HCT116 (cell line): ENCODE results near the gene ANXA5. TPM values are rescaled to one million over a fixed set of nuclear protein-coding genes. Genes with fewer than 3 reads are reported as not detected.

Experiments used
- ATAC-seq: fragments of 200-7000 bp; cut with Tn5 transposase; 2 replicates; pipeline ENCODE4 v1.9.1; 2020; ENCODE audit warnings: mild to moderate bottlenecking, moderate library complexity
- BruUV-seq: library from RNA; stranded (reverse); fragments of 400-500 nt; replicated peaks from 2 replicates; lab custom pipeline; 2021; lab: Mats Ljungman, UMichigan
- CTCF ChIA-PET: fragments of 300-600 bp; sonication (Branson Sonifier 250); formaldehyde crosslinking; loops from one replicate; lab custom pipeline; 2021; ENCODE audit warnings: antibody characterized with exemption; lab: Charles Lee
- POLR2A ChIA-PET: fragments of 300-600, 350-600 bp; sonication (Branson Sonifier 250); formaldehyde crosslinking; loops from one replicate; lab custom pipeline; 2021; ENCODE audit warnings: antibody characterized with exemption; lab: Charles Lee
- RAD21 ChIA-PET, 2 experiments: fragments of 300-600 bp; sonication (Branson Sonifier 250); formaldehyde crosslinking; loops; one replicate each; lab custom pipeline; 2023; ENCODE audit warnings: low total read pairs in 2 of 2; ENCODE audit not compliant: uncharacterized antibody in 2 of 2, unreplicated experiment in 2 of 2, low non-redundant PET in 1 of 2; lab: Charles Lee
- DNase-seq: peaks from one replicate; pipeline ENCODE4 v3.0.0-alpha.2; 2010; ENCODE audit warnings: low read depth, low spot score
- H2AFZ ChIP-seq: fragments of 200-600 bp; shearing (Covaris generic), sonication (generic); 2 replicates; pipeline ENCODE4 v1.6.1; 2017; ENCODE audit warnings: low read depth, mixed run types, mixed read lengths, antibody characterized with exemption, low read length; ENCODE audit not compliant: poor library complexity, severe bottlenecking
- H3K27ac ChIP-seq: 2 replicates; pipeline ENCODE4 v1.5.1; 2012; ENCODE audit warnings: low read depth, low read length
- H3K27me3 ChIP-seq: fragments of 200-600 bp; sonication (generic); 2 replicates; pipeline ENCODE4 v1.6.1; 2016; ENCODE audit warnings: mixed run types, low read length, mixed read lengths; ENCODE audit not compliant: insufficient read depth
- H3K36me3 ChIP-seq, 2 experiments: fragments of 200-500 bp in 1 of 2; fragments of 200-600 bp in 1 of 2; sonication (Bioruptor generic) in 1 of 2; sonication (generic) in 1 of 2; 2 replicates each; pipeline versions ENCODE4 v1.5.1 to v1.6.1; 2014 to 2016; ENCODE audit warnings: low read length in 2 of 2, inconsistent platforms in 1 of 2, mixed read lengths in 1 of 2, mixed run types in 1 of 2; ENCODE audit not compliant: insufficient read depth in 2 of 2, control insufficient read depth in 1 of 2
- H3K4me1 ChIP-seq, 2 experiments: fragments of 200-600 bp in 1 of 2; sonication (generic) in 1 of 2; 2 replicates each; pipeline versions ENCODE4 v1.5.1 to v1.6.1; 2012 to 2017; ENCODE audit warnings: low read length in 2 of 2, inconsistent platforms in 1 of 2, mild to moderate bottlenecking in 1 of 2, mixed read lengths in 1 of 2, mixed run types in 1 of 2, moderate library complexity in 1 of 2; ENCODE audit not compliant: insufficient read depth in 2 of 2, control insufficient read depth in 1 of 2
- H3K4me2 ChIP-seq: fragments of 200-600 bp; sonication (generic); 2 replicates; pipeline ENCODE4 v1.6.1; 2017; ENCODE audit warnings: mixed run types, low read length, mixed read lengths
- H3K4me3 ChIP-seq, 2 experiments: fragments of 200-600 bp in 1 of 2; sonication (generic) in 1 of 2; replicated peaks in 1 of 2; 2 replicates each; pipeline ENCODE4 v1.5.1; 2011 to 2016; ENCODE audit warnings: low read length in 2 of 2, control low read depth in 1 of 2, low read depth in 1 of 2, mild to moderate bottlenecking in 1 of 2, mixed read lengths in 1 of 2, mixed run types in 1 of 2
- H3K79me2 ChIP-seq: fragments of 200-600 bp; sonication (generic); 2 replicates; pipeline ENCODE4 v1.6.1; 2017; ENCODE audit warnings: mild to moderate bottlenecking, mixed run types, low read length, moderate library complexity, mixed read lengths; ENCODE audit not compliant: insufficient read depth
- H3K9ac ChIP-seq: fragments of 200-600 bp; sonication (generic); 2 replicates; pipeline ENCODE4 v1.6.1; 2016; ENCODE audit warnings: low read length, mixed read lengths
- H3K9me2 ChIP-seq: fragments of 200-600 bp; sonication (generic), shearing (Covaris generic); 2 replicates; pipeline ENCODE4 v1.6.1; 2017; ENCODE audit warnings: mixed run types, mild to moderate bottlenecking, moderate library complexity; ENCODE audit not compliant: insufficient read depth
- H3K9me3 ChIP-seq, 2 experiments: fragments of 200-500 bp in 1 of 2; fragments of 200-600 bp in 1 of 2; sonication (Bioruptor generic) in 1 of 2; sonication (generic) in 1 of 2; 2 replicates each; pipeline ENCODE4 v1.6.1; 2014 to 2017; ENCODE audit warnings: low read length in 2 of 2, mixed read lengths in 2 of 2, inconsistent platforms in 1 of 2, low read depth in 1 of 2, mild to moderate bottlenecking in 1 of 2, mixed run types in 1 of 2, moderate library complexity in 1 of 2; ENCODE audit not compliant: control insufficient read depth in 1 of 2, insufficient read depth in 1 of 2
- H4K20me1 ChIP-seq: fragments of 200-600 bp; sonication (generic), shearing (Covaris generic); 2 replicates; pipeline ENCODE4 v1.6.1; 2017; ENCODE audit warnings: mixed run types, mild to moderate bottlenecking, moderate library complexity; ENCODE audit not compliant: insufficient read depth
- CEBPB ChIP-seq: IDR thresholded peaks from 2 replicates; pipeline ENCODE4 v1.6.1; 2012; ENCODE audit warnings: low read depth
- CTCF ChIP-seq, 3 experiments: fragments of 200-600 bp in 1 of 3; sonication (generic) in 1 of 3; IDR thresholded peaks in 2 of 3; conservative IDR thresholded peaks in 1 of 3; 2 replicates each; pipeline ENCODE4 v1.5.1; 2012 to 2017; ENCODE audit warnings: low read depth in 2 of 3, low read length in 2 of 3, antibody characterized with exemption in 1 of 3, borderline replicate concordance in 1 of 3, control low read depth in 1 of 3, mild to moderate bottlenecking in 1 of 3, mixed read lengths in 1 of 3, mixed run types in 1 of 3, moderate library complexity in 1 of 3; ENCODE audit not compliant: insufficient read depth in 1 of 3
- EGR1 ChIP-seq: IDR thresholded peaks from 2 replicates; pipeline ENCODE4 v1.6.1; 2012; ENCODE audit warnings: low read depth
- ELF1 ChIP-seq: IDR thresholded peaks from 2 replicates; pipeline ENCODE4 v1.6.1; 2012; ENCODE audit warnings: low read depth, borderline replicate concordance
- EZH2 ChIP-seq: fragments of 200-600 bp; sonication (generic); IDR thresholded peaks from 2 replicates; pipeline ENCODE4 v1.6.1; 2017; ENCODE audit warnings: antibody characterized with exemption, mixed run types
- EZH2phosphoT487 ChIP-seq: fragments of 200-600 bp; IDR thresholded peaks from 2 replicates; pipeline ENCODE4 v1.6.1; 2018; ENCODE audit warnings: antibody characterized with exemption, borderline replicate concordance
- FOSL1 ChIP-seq: IDR thresholded peaks from 2 replicates; pipeline ENCODE4 v1.6.1; 2012; ENCODE audit warnings: low read depth
- POLR2A ChIP-seq: IDR thresholded peaks from 2 replicates; pipeline ENCODE4 v1.7.0; 2011; ENCODE audit warnings: borderline replicate concordance; ENCODE audit not compliant: insufficient read depth, insufficient read length; ENCODE audit errors: extremely low read depth
- POLR2AphosphoS5 ChIP-seq: IDR thresholded peaks from 2 replicates; pipeline ENCODE4 v1.6.1; 2011; ENCODE audit warnings: mild to moderate bottlenecking, low read depth, low read length, moderate library complexity
- SP1 ChIP-seq: IDR thresholded peaks from 2 replicates; pipeline ENCODE4 v1.6.1; 2012; ENCODE audit warnings: low read depth
- TCF7L2 ChIP-seq: IDR thresholded peaks from 2 replicates; pipeline ENCODE4 v1.7.0; 2011; ENCODE audit warnings: borderline replicate concordance, inconsistent platforms; ENCODE audit not compliant: insufficient read depth, insufficient read length; ENCODE audit errors: extremely low read depth
- YY1 ChIP-seq: IDR thresholded peaks from 2 replicates; pipeline ENCODE4 v1.6.1; 2011; ENCODE audit warnings: low read length, low read depth, moderate library complexity, mild to moderate bottlenecking; ENCODE audit not compliant: insufficient replicate concordance; ENCODE audit errors: extremely low read depth
- ZFX ChIP-seq: fragments of 450-650 bp; IDR thresholded peaks from 2 replicates; pipeline ENCODE4 v1.6.1; 2017
- intact Hi-C: fragments of 100-400 bp; cut with micrococcal nuclease; formaldehyde crosslinking; loops from 2 replicates; pipeline ENCODE4 v1.10.0; 2022
- total RNA-seq: library from RNA; stranded (reverse); gene quantifications from one replicate; pipeline ENCODE4 v1.2.1, GENCODE V29; 2021; ENCODE audit not compliant: unreplicated experiment

Gene ANXA5
- total RNA-seq, 1 experiment from 2014 or later = 186 TPM

DNA sequence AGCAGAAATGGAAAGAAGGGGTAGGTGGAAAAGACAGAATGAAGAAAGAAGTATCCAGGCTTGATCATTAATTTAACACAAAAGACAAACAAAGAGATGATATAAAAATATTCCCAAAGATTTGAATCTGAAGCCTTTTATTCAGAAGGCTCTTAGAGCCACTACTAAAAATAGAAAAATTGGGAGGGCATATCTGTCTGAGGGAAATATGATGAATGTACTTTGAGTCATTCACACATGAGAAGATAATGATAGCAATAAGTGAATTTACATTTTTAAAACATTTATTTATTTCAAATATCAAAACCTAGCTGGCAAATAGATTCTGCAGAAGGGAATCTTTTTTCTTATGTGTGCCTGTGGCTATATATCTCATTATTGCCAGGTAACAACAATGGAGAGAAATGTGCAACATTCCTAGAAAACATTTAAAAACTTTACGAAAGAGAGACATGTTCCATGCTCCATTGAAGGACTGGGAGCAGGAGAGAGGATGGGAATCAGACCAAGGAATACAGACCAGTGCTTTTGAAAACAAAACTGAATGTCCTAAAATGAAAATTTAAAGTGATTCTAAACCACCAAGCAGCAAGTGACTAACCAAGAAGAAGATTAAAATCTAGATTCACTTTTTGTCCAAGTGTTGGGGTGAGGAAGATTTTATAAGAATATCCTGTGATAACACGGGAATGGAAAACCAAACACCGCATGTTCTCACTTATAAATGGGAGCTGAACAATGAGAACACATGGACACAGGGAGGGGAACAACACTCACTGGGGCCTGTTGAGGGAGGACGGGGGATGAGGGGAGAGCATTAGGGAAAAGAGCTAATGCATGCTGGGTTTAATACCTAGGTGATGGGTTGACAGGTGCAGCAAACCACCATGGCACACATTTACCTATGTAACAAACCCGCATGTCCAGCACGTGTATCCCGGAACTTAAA is 41.2 kb downstream of the ANXA5 start:
- DNase-seq (no peak), ATAC-seq (peak; percentile 50)
- H3K27ac ChIP-seq = no peak overlapping the region
- intact Hi-C loops = loop anchor here (1.0 to 10.0 kb wide), 6 partner anchors 193 to 1585 kb away; no protein-coding TSS in a partner anchor
- RAD21 ChIA-PET = interaction anchor here (0.7 to 1.5 kb wide), 4 partner anchors 21 to 378 kb away, joined by 3 to 4 read pairs (median 4); no protein-coding TSS in a partner anchor
- no TSS peak for BruUV-seq
- CTCF ChIA-PET = interaction anchor here (1.4 to 1.9 kb wide), 2 partner anchors 193 to 285 kb away, joined by 8 to 14 read pairs; no protein-coding TSS in a partner anchor
- TF ChIP-seq FOSL1 (no peak), TCF7L2 (no peak), SP1 (no peak), POLR2A (no peak), EZH2phosphoT487 (no peak), ZFX (no peak), ELF1 (no peak), POLR2AphosphoS5 (no peak), EGR1 (no peak), CTCF (IDR thresholded peaks at IDR 0.05 in 2 of 3, conservative IDR thresholded peaks at IDR 0.05 in 1 of 3; ENCODE audit: borderline replicate concordance in 1 of 3, insufficient read depth in 1 of 3, low read depth in 2 of 3, low read length in 2 of 3) (no peak), EZH2 (no peak), CEBPB (no peak), YY1 (no peak)
- H3K9ac ChIP-seq = no peak overlapping the region
- no peaks in the 10 kb centered on the region for H3K36me3 ChIP-seq
- no peak overlapping the region for H2AFZ ChIP-seq
- no peaks in the 10 kb centered on the region for H3K9me2 ChIP-seq
- no peaks in the 10 kb centered on the region for H3K4me1 ChIP-seq
- H3K4me3 ChIP-seq = no peak overlapping the region
- H4K20me1 ChIP-seq = no peaks in the 10 kb centered on the region
- no peak overlapping the region for H3K4me2 ChIP-seq
- POLR2A ChIA-PET = no interaction called here
- no peaks in the 10 kb centered on the region for H3K27me3 ChIP-seq
- no peaks in the 10 kb centered on the region for H3K9me3 ChIP-seq
- no peaks in the 10 kb centered on the region for H3K79me2 ChIP-seq
